Measurements from ENCODE around the gene RBM33.
A peak's percentile ranks its signal among the peaks of the same experiment; 100 is the strongest.

The RBM33 gene

GRCh38 chr7:155770241-155770640, 125.8 kb downstream of the RBM33 start:
- DNase-seq (ENCODE audit: low spot score), result no peak

- no peak for DNase-seq (ENCODE audit: low spot score)
Observed at GRCh38 chr7:155773531-155773930, 129.1 kb downstream of the RBM33 start.

DNA sequence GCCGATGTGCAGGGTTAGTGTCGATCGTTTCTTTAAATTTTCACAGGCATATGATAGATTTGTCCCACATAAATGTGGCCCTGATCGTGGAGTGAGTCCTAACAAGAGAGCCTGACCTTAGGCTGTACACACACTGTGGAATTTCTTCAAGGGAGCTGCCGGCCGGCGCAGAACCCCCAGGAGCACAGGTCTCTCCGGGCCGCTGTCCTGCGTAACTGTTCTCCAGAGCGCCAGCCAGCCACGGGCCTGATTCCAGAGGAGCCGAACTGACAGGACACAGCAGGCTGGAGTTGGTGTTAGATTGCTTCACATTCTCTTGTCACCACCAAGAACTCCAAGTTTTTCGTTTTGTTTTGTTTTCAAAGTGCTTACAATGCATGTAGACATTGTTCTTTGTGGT, 130.5 kb downstream of the RBM33 start:
- no peak for DNase-seq (ENCODE audit: low spot score)

GRCh38 chr7:155775691-155776090, 131.2 kb downstream of the RBM33 start:
- DNase-seq (ENCODE audit: low spot score), result no peak

DNA sequence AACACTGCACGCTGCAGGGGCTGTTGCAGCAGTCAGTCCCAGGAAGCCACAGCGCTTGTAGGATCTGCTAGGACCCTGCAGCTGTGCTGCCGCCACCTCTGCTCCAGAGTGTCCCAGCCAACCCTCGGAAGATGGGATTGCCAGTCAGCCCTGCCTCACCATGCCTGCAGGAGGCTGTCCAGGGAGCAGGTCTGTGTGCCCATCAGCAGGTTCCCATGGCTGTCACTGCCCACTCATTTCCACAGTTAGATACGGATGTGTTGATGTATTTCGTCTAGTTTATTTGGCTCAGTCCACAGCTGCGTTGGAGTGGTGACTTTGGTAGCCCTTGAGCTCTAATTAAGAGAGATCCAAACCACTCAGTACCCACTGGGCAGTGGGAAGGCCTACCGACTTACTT, 132.1 kb downstream of the RBM33 start:
- DNase-seq (ENCODE audit: low spot score), result no peak

DNA sequence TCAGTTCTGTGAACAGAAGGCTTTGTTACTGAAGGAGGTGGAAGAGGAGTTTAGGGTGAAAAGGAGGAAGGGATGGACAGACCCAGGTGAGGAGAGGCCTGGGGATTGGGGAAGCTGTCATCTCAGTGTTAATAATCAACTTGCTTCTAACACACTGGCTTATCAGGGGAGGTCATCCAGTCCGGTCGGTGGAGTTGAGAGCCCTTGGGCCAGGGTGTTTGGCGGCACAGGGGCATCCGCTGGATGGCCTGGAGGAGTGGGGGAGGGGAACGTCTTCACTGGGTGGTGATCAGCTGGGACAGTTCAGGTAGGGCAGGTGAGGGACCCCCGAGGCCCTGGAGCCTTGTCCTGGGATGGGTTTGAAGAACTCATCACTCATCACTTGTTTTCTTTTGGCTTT, 133.9 kb downstream of the RBM33 start:
- DNase-seq (ENCODE audit: low spot score), result no peak

DNA sequence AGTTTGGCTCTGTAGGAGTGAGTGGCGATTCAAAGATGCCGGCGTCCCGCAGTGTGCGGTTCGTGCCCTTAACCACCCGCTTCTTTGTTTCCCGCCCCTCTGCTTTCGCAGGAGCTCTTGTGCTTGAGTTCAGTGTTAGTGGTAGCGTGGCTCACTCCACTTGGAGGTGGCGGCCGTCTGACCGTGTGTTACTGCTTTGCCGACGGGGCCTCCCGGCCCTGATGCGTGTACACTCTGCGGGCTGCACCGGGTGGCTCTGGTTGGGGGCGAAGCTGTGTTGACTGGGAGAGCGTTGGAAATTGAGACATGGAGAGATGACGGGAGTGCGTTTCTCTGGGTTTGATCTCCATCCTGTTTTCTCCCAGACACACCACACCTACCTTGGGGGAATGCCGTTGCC, 136.4 kb downstream of the RBM33 start:
- DNase-seq (ENCODE audit: low spot score), result no peak

- no peak for DNase-seq (ENCODE audit: low spot score)
Observed at GRCh38 chr7:155781433-155781832, 137.0 kb downstream of the RBM33 start.

- DNase-seq (ENCODE audit: low spot score), result no peak
Observed at GRCh38 chr7:155782466-155782865, 138.0 kb downstream of the RBM33 start.

- no peak for DNase-seq (ENCODE audit: low spot score)
Observed at GRCh38 chr7:155785536-155785935, 141.1 kb downstream of the RBM33 start.

DNA sequence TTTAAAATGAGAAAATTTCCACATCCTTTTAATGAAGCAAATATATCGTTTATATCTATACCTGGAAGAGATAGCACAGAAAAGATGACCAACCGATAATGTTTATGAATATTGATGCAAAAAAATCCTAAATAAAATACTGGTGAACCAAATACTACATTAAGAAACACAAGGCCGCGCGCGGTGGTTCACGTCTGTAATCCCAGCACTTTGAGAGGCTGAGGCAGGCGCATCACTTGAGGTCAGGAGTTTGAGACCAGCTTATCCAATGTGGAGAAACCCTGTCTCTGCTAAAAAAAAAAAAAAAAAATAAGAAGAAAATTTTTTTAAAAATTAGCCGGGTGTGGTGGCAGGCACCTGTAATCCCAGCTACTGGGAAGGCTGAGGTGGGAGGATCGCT, 142.0 kb downstream of the RBM33 start:
- DNase-seq (ENCODE audit: low spot score), result no peak

GRCh38 chr7:155787171-155787851, 142.8 kb downstream of the RBM33 start:
- peak; percentile 74 for DNase-seq (ENCODE audit: low spot score)

- DNase-seq (ENCODE audit: low spot score), result no peak
Observed at GRCh38 chr7:155788616-155789000, 144.1 kb downstream of the RBM33 start.

DNA sequence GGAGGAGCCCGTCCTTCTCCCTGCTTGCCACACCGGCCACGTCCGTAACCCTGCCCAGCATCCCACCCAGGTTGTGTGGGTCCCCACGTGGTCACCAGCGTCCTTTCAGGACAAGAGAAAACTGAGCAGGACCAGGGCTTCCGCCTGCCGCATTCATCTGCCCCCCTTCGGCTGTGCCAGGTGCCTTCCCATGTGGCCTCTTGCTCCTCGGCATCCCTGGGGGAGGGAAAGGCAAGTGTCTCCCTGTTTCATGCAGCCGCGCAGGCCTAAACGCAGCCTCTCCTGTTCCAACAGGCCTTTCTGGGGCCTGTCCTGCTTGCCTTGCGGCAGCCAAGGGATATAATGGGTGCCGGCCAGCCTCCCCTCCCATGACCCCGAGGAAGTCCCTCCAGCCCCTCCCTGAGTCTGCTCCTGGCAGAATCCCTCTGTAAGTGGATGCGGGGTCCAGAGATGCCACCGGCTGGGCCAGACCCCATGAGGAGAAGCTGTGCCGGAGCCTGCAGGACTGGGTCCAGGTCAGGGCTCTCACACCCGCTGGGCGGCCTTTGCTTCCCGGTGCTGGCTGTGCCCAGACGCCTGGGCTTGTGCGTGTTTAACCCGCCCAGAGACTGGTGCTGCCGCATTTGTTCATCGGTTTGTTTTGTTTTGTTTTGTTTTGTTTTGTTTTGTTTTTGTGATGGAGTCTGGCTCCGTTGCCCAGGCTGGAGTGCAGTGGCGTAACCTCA, 144.7 kb downstream of the RBM33 start:
- no peak for DNase-seq (ENCODE audit: low spot score)

DNA sequence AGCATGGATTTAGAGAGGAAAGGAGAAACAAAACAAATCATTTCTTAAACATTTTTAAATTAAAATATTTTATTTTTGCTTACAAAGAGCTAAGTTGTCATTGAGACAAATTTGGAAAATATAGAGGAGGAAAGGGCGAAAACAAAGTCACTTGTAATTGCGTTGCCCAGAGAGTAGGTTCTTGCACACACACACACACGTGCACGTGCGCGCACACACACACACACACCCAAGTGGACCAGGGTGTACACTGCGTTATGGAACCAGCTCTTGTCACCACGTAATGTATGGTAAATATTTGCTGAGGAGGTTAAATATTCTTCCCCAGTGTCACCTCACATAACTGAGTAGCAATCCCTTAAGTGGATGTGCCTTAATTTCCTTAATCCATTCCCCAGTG, 146.2 kb downstream of the RBM33 start:
- DNase-seq (ENCODE audit: low spot score), result no peak

GRCh38 chr7:155791214-155791737, 146.8 kb downstream of the RBM33 start:
- DNase-seq (ENCODE audit: low spot score), result no peak

- DNase-seq (ENCODE audit: low spot score), result no peak
Observed at GRCh38 chr7:155791836-155792235, 147.4 kb downstream of the RBM33 start.

- DNase-seq (ENCODE audit: low spot score), result no peak
Observed at GRCh38 chr7:155792315-155792960, 148.0 kb downstream of the RBM33 start.

- DNase-seq (ENCODE audit: low spot score), result no peak
Observed at GRCh38 chr7:155792999-155793560, 148.6 kb downstream of the RBM33 start.

DNA sequence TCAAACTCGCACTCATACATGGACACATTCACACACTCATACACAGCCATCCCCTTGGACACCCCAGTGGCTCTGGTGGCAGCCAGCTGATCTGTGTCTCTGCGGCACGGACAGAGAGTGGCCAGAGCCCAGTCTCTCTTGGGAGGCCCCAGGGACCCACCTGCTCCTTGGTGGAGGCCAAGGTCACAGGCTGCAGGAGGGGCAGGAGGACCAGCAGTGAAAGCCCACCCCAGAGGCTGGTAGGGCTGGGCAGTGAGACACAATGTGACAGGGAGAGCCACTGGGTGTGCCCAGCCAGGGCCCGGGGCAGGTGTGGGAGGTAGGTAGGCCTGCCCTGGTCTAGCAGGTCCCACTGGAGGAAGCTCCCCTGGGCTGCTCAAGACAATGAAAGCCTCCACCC, 149.3 kb downstream of the RBM33 start:
- DNase-seq (ENCODE audit: low spot score), result no peak

GRCh38 chr7:155794196-155794595, 149.7 kb downstream of the RBM33 start:
- no peak for DNase-seq (ENCODE audit: low spot score)

DNA sequence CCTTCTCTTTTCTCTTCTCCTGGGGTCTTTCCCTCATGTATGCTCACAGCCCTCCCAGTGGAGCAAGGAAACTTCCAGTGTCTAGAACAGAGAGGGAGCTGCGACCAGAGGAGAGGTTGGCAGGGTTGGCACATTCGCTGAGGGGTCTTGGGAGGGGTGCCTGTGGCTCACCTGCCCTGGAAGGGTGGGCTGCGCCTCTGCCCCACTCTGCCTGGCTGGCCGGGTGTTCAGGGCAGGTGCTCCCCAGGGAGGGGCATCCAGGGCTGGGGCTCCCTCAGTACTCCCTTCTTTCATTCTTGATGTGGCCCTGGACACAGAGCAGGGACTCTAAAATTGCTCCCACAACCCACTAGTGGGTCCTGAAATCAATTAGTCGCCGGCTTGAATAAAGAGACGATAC, 150.9 kb downstream of the RBM33 start:
- no peak for DNase-seq (ENCODE audit: low spot score)

- DNase-seq (ENCODE audit: low spot score), result no peak
Observed at GRCh38 chr7:155795951-155796350, 151.5 kb downstream of the RBM33 start.
